Measurements from ENCODE around the gene CDCA7L. TPM values are rescaled to one million over a fixed set of nuclear protein-coding genes. Genes with fewer than 3 reads are reported as not detected.

Gene CDCA7L
- total RNA-seq, 1 donor from 2014 or later: 40.7 TPM

DNA sequence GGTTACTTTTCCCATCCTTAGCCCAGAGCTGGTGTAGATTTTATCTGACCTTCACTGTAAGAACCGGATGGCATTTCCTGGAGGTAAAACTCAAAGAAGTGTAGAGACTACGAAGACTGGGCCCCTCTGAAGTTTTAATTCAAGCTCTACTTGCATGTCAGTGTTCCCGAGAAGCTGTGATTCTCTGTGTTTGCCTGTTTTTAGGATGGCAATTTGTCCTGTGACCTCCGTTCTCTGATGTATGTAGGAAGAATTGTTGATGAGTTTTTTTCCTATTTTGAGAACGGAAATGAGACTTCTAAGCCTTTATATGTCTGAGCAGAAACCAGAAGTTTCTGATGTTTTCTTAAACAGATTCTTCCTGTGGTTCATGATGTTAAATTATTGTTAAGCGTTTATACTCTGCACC is 94.1 kb downstream of the CDCA7L start:
- no peak for DNase-seq (ENCODE audit: low spot score)
- Mint-ChIP-seq H3K27me3 (ENCODE audit: unreplicated experiment) (no peaks in the 10 kb centered on the region), H3K27ac (ENCODE audit: unreplicated experiment) (no peak overlapping the region), H3K9me3 (ENCODE audit: unreplicated experiment) (no peaks in the 10 kb centered on the region), H3K36me3 (ENCODE audit: low read depth, unreplicated experiment) (no peaks in the 10 kb centered on the region), H3K4me1 (ENCODE audit: unreplicated experiment) (peaks cover 5% of the 10 kb centered on the region), H3K4me3 (ENCODE audit: unreplicated experiment) (no peak overlapping the region)
- TF ChIP-seq, protein P1, sequence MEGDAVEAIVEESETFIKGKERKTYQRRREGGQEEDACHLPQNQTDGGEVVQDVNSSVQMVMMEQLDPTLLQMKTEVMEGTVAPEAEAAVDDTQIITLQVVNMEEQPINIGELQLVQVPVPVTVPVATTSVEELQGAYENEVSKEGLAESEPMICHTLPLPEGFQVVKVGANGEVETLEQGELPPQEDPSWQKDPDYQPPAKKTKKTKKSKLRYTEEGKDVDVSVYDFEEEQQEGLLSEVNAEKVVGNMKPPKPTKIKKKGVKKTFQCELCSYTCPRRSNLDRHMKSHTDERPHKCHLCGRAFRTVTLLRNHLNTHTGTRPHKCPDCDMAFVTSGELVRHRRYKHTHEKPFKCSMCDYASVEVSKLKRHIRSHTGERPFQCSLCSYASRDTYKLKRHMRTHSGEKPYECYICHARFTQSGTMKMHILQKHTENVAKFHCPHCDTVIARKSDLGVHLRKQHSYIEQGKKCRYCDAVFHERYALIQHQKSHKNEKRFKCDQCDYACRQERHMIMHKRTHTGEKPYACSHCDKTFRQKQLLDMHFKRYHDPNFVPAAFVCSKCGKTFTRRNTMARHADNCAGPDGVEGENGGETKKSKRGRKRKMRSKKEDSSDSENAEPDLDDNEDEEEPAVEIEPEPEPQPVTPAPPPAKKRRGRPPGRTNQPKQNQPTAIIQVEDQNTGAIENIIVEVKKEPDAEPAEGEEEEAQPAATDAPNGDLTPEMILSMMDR (IDR thresholded peaks at IDR 0.05; ENCODE audit: unreplicated experiment): no peak
